Thyroid gland (tissue), 4 donors: ENCODE results near the gene SCP2.
"Not testable (repeated sequence)": the region's sequence is repeated elsewhere in the genome, so short reads cannot be mapped to it uniquely, and the experiment has no call there.

Source experiments
- CTCF ChIP-seq, 6 experiments: fragments of 200-600 bp in 3 of 6; fragments of 450-650 bp in 3 of 6; sonication (generic) in 3 of 6; IDR thresholded peaks; one replicate each; pipeline ENCODE4 v1.5.1; 2016 to 2019; ENCODE audit warnings: antibody characterized with exemption in 6 of 6, mild to moderate bottlenecking in 2 of 6, inconsistent platforms in 1 of 6, moderate library complexity in 1 of 6
- POLR2A ChIP-seq, 2 donors: fragments of 450-650 bp; IDR thresholded peaks; one replicate each; pipeline ENCODE4 v1.6.1; 2017; ENCODE audit warnings: antibody characterized with exemption in 2 of 2, mild to moderate bottlenecking in 2 of 2, moderate library complexity in 1 of 2

- not testable (repeated sequence) for TF ChIP-seq POLR2A, CTCF (IDR thresholded peaks at IDR 0.05)
Observed at GRCh38 chr1:53006612-53007011, 79.5 kb downstream of the SCP2 start.
